GM19324 (cell line): ENCODE results near the gene C1QTNF3.
A peak's percentile ranks its signal among the peaks of the same experiment; 100 is the strongest.
"Not testable (repeated sequence)": the region's sequence is repeated elsewhere in the genome, so short reads cannot be mapped to it uniquely, and the experiment has no call there.

Experiments
- ATAC-seq: cut with Tn5 transposase; IDR thresholded peaks from one replicate; pipeline ENCODE4 v1.9.1; 2021; ENCODE audit warnings: mild to moderate bottlenecking, moderate library complexity; ENCODE audit not compliant: unreplicated experiment, low FRiP score

Gene C1QTNF3

GRCh38 chr5:34053133-34053532 lies 10.1 kb upstream of the C1QTNF3 start:
- no peak for ATAC-seq

- no peak for ATAC-seq
These were observed 8.5 kb upstream of the C1QTNF3 start for GRCh38 chr5:34051374-34051980.

- ATAC-seq: no peak
These were observed 5.0 kb upstream of the C1QTNF3 start for GRCh38 chr5:34047774-34048572.

GRCh38 chr5:34047143-34047542 lies 4.1 kb upstream of the C1QTNF3 start:
- no peak for ATAC-seq

- no peak for ATAC-seq
These were observed 3.0 kb upstream of the C1QTNF3 start for GRCh38 chr5:34045996-34046395.

GRCh38 chr5:34045023-34045422 lies 2.0 kb upstream of the C1QTNF3 start:
- ATAC-seq: no peak

GRCh38 chr5:34042321-34042720 lies 692 bp downstream of the C1QTNF3 start:
- ATAC-seq: no peak

GRCh38 chr5:34041247-34041972 lies 1.6 kb downstream of the C1QTNF3 start:
- no peak for ATAC-seq

GRCh38 chr5:34040472-34040871 lies 2.5 kb downstream of the C1QTNF3 start:
- ATAC-seq: no peak

GRCh38 chr5:34039398-34040157 lies 3.4 kb downstream of the C1QTNF3 start:
- ATAC-seq: no peak

GRCh38 chr5:34038838-34039237 lies 4.2 kb downstream of the C1QTNF3 start:
- no peak for ATAC-seq

- no peak for ATAC-seq
These were observed 4.6 kb downstream of the C1QTNF3 start for GRCh38 chr5:34038390-34038789.

- no peak for ATAC-seq
These were observed 5.3 kb downstream of the C1QTNF3 start for GRCh38 chr5:34037726-34038125.

GRCh38 chr5:34035756-34036155 lies 7.3 kb downstream of the C1QTNF3 start:
- no peak for ATAC-seq

- ATAC-seq: peak; percentile 63
These were observed 8.3 kb downstream of the C1QTNF3 start for GRCh38 chr5:34034534-34035327.

GRCh38 chr5:34031966-34032365 lies 11.0 kb downstream of the C1QTNF3 start:
- ATAC-seq: no peak

- ATAC-seq: no peak
These were observed 11.9 kb downstream of the C1QTNF3 start for GRCh38 chr5:34031117-34031516.

- not testable (repeated sequence) for ATAC-seq
These were observed 12.4 kb downstream of the C1QTNF3 start for GRCh38 chr5:34030585-34030984.

GRCh38 chr5:34030048-34030447 lies 13.0 kb downstream of the C1QTNF3 start:
- ATAC-seq: no peak

GRCh38 chr5:34028349-34028748 lies 14.7 kb downstream of the C1QTNF3 start:
- ATAC-seq: no peak
